DMS53 treated with DMSO at 0.1 percent for 48 hours (cell line): ENCODE measurements around the gene MTFR1L.
A peak's percentile ranks its signal among the peaks of the same experiment; 100 is the strongest.

Source experiments
- DNase-seq: peaks from one replicate; lab custom pipeline; 2025; ENCODE audit not compliant: unreplicated experiment; lab: John Stamatoyannopoulos, UW

MTFR1L gene

DNA sequence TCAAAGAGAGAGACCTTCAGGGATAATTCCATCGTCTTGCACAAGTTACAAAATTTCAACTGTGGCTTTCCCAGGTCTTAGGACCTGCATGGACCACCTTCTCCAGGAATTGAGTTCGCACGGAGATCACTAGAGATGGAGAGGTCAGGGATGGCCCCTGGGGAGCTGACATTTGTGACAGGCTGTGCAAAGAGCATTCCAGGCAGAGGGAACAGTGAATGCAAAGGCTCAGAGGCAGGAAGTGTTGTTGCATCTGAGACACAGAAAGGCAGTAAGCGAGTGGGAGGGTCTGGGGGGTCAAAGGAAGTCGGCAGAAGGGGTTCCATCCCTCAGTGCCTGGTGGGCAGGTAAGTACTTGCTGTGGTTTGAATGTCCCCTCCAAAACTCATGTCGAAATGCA lies 29.3 kb upstream of the MTFR1L start:
- no peak for DNase-seq

- no peak for DNase-seq
Measured at GRCh38 chr1:25792115-25792514, 27.6 kb upstream of the MTFR1L start.

GRCh38 chr1:25793585-25794170 lies 26.1 kb upstream of the MTFR1L start:
- DNase-seq = no peak

DNA sequence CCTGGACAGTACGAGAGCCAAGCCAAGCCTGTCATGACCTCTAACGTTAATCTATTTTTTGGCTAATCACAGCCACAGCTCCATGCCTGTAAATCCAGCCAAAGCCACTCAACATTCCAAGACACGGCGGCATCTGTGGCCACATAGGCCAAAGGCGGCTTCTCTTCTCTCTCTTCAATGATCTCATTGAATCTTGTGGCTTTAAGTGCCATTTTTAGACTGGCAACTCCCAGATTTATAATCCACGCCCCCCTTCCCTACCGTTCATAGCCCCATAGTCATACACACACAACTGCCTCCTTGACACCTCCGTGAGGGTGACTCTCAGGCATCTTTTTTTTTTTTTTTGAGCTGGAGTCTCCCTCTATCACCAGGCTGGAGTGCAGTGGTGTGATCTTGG lies 25.4 kb upstream of the MTFR1L start:
- DNase-seq = no peak

DNA sequence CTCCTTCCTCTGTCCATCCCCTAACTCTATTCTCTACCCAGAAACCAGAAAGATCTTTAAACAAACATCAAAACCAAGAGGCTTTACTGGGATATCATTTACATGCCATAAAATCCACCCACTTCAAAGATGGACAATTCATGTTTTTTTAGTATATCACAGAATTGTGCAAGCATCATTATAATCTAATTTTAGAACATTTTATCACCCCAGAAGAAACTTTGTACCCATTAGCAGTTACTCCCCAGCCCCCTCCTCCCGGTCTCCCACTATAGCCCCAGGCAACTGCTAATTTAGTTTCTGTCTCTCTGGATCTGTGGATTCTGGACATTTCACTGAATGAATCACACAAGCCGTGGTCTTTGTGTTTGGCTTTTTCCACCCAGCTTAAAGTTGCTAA lies 24.5 kb upstream of the MTFR1L start:
- no peak for DNase-seq

- DNase-seq = no peak
Measured at GRCh38 chr1:25795946-25796810, 23.6 kb upstream of the MTFR1L start.

GRCh38 chr1:25796811-25797458 lies 22.8 kb upstream of the MTFR1L start:
- DNase-seq = peak; percentile 82

GRCh38 chr1:25797939-25798338 lies 21.8 kb upstream of the MTFR1L start:
- no peak for DNase-seq

DNA sequence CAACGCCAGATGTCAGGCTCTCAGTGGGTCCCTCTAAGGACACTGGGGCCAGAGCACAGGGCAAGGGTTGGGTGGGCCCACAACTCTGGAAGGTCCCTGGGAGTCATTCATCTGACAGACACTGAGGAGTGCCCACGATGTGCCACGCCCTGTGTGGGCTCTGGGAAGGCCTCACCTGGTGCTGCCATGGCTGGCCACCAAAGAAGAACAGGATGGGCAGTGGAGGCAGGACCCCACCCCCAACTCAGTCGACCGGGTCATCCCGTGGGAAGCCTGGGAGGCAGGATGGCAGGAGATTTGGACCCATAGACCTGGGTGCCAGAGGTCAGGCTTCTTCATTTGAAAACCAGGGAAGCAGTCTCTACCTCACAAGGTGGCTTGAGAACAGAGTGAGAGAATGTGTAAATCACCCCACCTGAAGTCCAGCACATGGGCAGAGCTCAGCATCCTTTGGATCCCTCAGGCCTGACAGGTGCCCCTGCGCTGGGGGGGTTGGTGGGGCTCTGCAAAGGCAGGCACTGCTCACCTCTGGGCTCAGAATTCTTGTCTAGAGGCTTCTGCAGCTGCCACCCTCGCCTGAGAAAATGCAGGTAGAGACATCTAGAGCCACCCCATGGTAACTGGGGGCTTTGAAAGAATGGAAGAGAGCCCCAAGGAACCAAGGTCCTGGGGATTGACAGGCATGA lies 20.9 kb upstream of the MTFR1L start:
- no peak for DNase-seq

DNA sequence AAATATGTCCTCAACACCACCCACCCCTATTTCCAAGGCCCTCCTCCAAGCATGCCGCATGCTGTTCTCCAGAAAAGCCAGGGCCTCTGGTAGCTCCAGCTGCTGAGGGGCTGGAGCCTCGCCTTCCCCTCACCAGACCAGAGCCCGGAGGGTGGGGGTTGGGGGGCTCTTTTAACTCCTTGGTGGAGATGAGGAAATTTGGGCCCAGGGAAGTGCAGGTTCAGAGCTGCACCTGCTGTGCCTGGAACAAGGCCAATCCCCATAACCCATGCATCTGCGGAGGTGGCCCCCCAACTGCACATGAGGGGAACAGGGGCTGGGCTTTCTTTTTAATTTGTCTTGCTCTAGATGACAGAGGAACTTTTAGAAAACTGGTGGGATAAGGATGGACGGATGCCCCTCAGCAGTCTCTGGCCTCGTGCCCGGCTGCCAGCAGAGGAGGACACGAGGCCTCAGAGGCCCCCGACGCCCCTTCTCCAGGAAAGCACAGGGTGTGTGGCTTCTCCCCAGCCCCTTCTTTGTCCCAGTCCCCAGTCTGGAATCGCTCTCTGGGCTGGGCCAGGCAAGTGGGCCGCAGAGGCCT lies 20.3 kb upstream of the MTFR1L start:
- no peak for DNase-seq

DNA sequence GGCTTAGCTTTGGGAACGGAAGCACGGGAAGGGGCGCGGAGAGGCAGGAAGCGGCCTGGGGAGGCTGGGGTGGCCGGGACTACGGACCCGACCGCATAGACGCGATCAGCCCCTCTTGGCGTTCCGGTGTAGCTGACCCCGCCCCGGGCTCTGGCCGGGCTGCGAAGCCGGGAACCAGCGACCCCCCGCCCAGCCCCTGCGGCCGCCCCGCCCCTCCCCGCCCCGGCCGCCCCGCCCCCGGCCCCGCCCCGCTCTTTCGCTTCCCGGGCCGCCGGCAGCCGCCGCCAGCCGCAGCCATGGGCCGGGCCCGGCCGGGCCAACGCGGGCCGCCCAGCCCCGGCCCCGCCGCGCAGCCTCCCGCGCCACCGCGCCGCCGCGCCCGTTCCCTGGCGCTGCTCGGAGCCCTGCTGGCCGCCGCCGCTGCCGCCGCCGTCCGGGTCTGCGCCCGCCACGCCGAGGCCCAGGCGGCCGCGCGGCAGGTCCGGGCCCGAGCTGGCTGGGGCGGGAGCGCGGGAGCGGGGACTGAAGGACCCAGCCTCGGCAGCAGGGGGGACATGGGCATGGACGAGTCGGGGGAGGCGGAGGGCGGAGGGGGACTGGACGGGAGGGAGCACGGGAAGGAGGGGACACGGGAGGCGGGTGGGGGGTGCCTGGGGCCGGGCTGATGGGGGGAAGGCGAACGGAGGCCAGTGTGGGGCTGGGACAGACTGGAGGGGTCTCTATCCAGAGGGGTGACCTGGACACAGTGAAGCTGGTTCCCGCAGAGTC lies 19.6 kb upstream of the MTFR1L start, which contains the start of gene SELENON:
Gene SELENON, plus strand, starts transcription at position 259 of the 768 bp plus-strand sequence. Its CDS starts 38 bp downstream, at position 297.
- peak; percentile 52 for DNase-seq

GRCh38 chr1:25800703-25801377 lies 18.9 kb upstream of the MTFR1L start:
- DNase-seq = no peak

DNA sequence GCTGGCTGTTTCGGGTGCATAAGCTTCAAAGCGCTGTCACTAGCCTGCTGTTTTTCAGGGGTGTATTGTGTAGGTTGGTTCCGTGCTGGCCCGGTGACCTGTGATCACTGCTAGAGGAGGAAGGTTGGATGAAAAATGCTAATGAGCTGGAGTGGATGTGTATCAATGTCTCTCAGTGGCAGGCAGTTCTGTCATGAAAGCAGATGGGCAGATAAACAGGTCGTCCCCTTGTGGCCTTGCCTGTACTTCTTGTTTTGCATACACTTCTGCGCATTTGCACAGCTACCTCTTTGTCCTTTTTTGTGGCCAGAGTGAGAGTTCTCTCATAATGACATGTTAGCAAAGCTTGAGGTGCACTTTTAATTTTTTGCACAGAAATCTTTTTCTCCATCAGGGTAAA lies 16.8 kb upstream of the MTFR1L start:
- no peak for DNase-seq

GRCh38 chr1:25803368-25803767 lies 16.4 kb upstream of the MTFR1L start:
- no peak for DNase-seq

GRCh38 chr1:25804244-25804963 lies 15.3 kb upstream of the MTFR1L start:
- DNase-seq = no peak

DNA sequence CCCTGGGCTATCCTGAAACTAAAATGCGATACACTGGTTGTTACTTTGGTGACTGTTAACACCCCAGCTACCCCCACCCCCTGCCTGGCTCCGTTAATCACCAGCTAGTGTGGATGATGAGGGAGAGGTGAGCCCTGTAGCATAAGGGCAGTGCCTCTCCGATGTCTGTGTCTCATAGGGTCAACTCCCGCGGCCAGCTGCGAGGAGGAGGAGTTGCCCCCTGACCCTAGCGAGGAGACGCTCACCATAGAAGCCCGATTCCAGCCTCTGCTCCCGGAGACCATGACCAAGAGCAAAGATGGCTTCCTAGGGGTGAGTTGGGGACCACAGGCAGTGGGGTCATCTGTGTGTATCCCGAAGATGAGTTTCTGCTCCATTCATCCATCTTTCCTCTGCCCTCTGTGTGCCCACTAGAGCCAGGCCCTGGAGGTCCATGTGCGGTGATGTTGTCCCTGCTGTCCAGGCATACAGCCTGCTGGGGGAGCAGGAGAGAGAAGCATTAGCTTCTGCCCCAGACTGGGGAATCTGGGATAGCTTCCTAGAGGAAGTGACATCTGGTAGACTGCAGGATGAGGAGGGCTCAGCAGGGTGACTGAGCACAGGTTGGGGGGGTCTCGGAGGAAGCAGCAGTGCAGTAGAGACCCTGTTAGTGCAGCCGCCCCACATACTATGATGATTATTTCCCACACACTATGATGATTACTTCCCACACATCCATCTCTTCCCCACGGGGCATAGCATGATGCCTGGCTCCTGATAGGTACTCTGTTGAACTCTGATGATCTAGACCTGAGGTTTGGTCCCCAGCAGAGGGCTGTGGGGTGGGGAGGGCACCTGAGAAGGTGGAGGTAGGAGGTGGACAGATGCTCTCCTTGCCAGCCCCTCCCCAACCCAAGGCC lies 14.5 kb upstream of the MTFR1L start:
- no peak for DNase-seq

DNA sequence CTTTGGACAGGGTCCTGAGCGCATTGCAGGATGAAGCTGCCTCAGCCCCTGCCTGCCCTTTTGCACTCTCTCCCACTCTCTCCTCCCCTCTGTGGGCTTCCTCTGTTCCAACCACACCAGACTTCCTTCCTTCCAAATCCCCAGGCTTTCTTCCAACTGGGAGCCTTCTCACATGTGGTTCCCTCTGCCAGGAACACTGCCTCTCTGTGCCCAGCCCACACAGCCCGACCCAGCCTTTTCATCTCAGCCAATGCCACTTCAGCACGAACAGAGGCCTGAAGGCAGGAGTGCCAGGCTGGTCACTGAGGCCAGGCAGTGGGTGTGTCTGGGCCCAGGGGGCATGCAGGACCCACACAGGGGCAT lies 13.9 kb upstream of the MTFR1L start:
- no peak for DNase-seq

DNA sequence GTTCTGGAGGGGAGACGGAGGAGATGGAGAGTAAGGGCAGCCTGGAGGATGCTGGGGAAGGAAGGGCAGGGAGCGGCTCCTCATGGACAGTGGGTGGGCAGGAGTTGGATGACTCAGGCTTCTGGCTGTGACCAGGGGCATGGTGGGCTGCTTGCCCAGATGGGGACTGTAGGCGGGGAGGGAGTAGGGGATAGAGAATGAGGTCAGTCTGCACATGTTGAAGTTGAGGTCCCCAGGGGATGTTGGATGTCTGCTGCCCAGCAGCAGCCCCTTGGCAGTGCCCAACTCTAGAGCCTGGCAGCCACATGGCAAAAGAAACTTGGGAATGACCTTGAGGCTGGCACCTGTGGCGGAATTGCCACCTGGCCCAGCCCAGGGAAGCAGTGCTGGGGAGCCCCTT lies 13.3 kb upstream of the MTFR1L start:
- DNase-seq = no peak
